Measurements from ENCODE around the gene MRI1. TPM values are rescaled to one million over a fixed set of nuclear protein-coding genes. Genes with fewer than 3 reads are reported as not detected.

MRI1 gene
- total and polyA plus RNA-seq, 8 donors, result 14.4 to 35.1 (median 17.4) TPM

GRCh38 chr19:13756210-13756609 lies 8.1 kb upstream of the MRI1 start:
- H3K4me3 ChIP-seq, result no peak overlapping the region
- H3K27ac ChIP-seq, result no peak overlapping the region
- WGBS, 2 donors, result 98% methylated on average over 9 of the region's 9 CpGs
- no peaks in the 10 kb centered on the region for H3K9me3 ChIP-seq
- TF ChIP-seq, protein P1, sequence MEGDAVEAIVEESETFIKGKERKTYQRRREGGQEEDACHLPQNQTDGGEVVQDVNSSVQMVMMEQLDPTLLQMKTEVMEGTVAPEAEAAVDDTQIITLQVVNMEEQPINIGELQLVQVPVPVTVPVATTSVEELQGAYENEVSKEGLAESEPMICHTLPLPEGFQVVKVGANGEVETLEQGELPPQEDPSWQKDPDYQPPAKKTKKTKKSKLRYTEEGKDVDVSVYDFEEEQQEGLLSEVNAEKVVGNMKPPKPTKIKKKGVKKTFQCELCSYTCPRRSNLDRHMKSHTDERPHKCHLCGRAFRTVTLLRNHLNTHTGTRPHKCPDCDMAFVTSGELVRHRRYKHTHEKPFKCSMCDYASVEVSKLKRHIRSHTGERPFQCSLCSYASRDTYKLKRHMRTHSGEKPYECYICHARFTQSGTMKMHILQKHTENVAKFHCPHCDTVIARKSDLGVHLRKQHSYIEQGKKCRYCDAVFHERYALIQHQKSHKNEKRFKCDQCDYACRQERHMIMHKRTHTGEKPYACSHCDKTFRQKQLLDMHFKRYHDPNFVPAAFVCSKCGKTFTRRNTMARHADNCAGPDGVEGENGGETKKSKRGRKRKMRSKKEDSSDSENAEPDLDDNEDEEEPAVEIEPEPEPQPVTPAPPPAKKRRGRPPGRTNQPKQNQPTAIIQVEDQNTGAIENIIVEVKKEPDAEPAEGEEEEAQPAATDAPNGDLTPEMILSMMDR (IDR thresholded peaks at IDR 0.05), result no peak
- DNase-seq (no peak), FAIRE-seq (no peak), ATAC-seq (no peak)
- no peaks in the 10 kb centered on the region for H3K27me3 ChIP-seq
- intact Hi-C loops (cut with DNase I), result no loop called here
- no peaks in the 10 kb centered on the region for H3K4me1 ChIP-seq
- H3K36me3 ChIP-seq, result peaks cover 0 to 48% (median 16%) of the 10 kb centered on the region in 3 donors

DNA sequence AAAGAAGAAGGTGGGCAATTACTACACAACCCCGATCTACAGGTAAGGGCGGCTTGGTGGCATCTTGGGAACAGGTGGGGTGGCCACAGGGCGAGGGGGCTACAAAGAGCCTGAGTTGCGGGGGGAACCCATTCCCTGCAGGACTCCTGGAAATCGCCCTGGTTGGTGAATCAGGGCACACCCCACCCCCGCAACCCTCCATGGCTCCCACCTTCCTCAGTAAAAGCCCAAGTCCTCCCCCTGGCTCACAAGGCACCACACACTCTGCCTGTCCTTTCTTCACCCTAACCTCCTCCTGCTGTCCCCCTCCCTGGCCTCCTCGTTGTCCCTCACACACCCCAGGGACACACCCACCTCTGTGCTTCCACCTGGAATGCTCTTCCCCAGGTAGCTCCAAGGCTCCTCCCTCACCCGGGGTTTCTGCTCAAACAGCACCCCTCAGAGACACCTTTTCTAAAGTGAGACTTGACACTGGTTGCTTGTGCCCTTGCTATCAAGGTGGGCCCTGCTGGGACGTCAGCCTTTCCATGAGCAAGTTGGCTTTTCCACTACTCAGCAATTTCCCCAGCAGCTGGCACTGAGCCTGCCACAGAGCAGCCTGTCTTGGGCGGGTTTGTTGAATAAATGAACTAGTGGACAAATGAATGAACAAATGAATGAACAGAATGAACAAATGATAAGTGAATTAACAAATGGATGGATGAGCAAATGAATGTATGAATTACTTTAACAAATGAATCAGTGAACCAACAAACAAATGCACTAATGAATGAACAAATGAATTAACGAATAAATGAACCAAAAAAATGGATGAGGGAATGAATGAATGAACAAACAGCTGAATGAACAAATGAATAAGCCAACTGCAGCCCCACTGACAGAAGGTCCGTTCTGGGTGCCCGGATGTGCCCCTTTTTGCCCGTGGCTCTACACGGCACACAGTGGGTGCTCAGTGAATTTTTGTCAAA lies 6.2 kb upstream of the MRI1 start:
- Histone ChIP-seq H3K27ac (no peak overlapping the region), H3K4me1 (no peaks in the 10 kb centered on the region), H3K27me3 (no peaks in the 10 kb centered on the region), H3K36me3 (peaks cover 0 to 56% (median 13%) of the 10 kb centered on the region in 3 donors), H3K9me3 (no peaks in the 10 kb centered on the region), H3K4me3 (no peak overlapping the region)
- intact Hi-C loops (cut with DNase I), result no loop called here
- WGBS, 2 donors, result 89 to 92% methylated on average over 15 of the region's 15 CpGs
- TF ChIP-seq, protein P1 (IDR thresholded peaks at IDR 0.05), result no peak
- FAIRE-seq, result no peak
- ATAC-seq, result no peak
- no peak for DNase-seq

- Histone ChIP-seq H3K4me3 (no peak overlapping the region), H3K36me3 (peaks cover 0 to 57% (median 11%) of the 10 kb centered on the region in 3 donors), H3K4me1 (no peaks in the 10 kb centered on the region), H3K27ac (no peak overlapping the region), H3K9me3 (no peaks in the 10 kb centered on the region), H3K27me3 (no peaks in the 10 kb centered on the region)
- TF ChIP-seq, protein P1 (IDR thresholded peaks at IDR 0.05), result no peak
- ATAC-seq, result no peak
- no peak for FAIRE-seq
- intact Hi-C loops (cut with DNase I), result no loop called here
- 97 to 98% methylated on average over 23 to 24 of the region's 24 CpGs for WGBS, 2 donors
- no peak for DNase-seq
These were observed 5.5 kb upstream of the MRI1 start for GRCh38 chr19:13758795-13759194.

- peaks cover 0 to 33% (median 0%) of the 10 kb centered on the region in 3 donors for H3K36me3 ChIP-seq
- intact Hi-C loops (cut with DNase I), result no loop called here
- no peaks in the 10 kb centered on the region for H3K9me3 ChIP-seq
- no peak overlapping the region for H3K27ac ChIP-seq
- peaks cover 0 to 5% (median 0%) of the 10 kb centered on the region in 3 donors for H3K4me1 ChIP-seq
- H3K4me3 ChIP-seq, result no peak overlapping the region
- H3K27me3 ChIP-seq, result no peaks in the 10 kb centered on the region
- TF ChIP-seq, protein P1 (IDR thresholded peaks at IDR 0.05), result no peak
- ATAC-seq (no peak), DNase-seq (no peak), FAIRE-seq (no peak)
- 82 to 97% methylated on average over 8 of the region's 8 CpGs for WGBS, 2 donors
These were observed 2.9 kb upstream of the MRI1 start for GRCh38 chr19:13761423-13761822.

Data from pancreas (tissue), 10 donors.